Panc1 (cell line): ENCODE results near the gene PTK7. TPM values are rescaled to one million over a fixed set of nuclear protein-coding genes. Genes with fewer than 3 reads are reported as not detected.

Experiments used
- ATAC-seq: fragments of 200-7000 bp; cut with Tn5 transposase; 2 replicates; pipeline ENCODE4 v1.9.1; 2020; ENCODE audit warnings: mild to moderate bottlenecking, moderate library complexity
- BruUV-seq: library from RNA; stranded (reverse); fragments of 400-500 nt; replicated peaks from 2 replicates; lab custom pipeline; 2021; lab: Mats Ljungman, UMichigan
- CTCF ChIA-PET: fragments of 300-600 bp; sonication (Branson Sonifier 250); formaldehyde crosslinking; loops from one replicate; lab custom pipeline; 2022; ENCODE audit warnings: antibody characterized with exemption; lab: Charles Lee
- POLR2A ChIA-PET: fragments of 300-600 bp; sonication (Branson Sonifier 250); formaldehyde crosslinking; loops from one replicate; lab custom pipeline; 2022; ENCODE audit warnings: antibody characterized with exemption; lab: Charles Lee
- DNase-seq: peaks from one replicate; pipeline ENCODE4 v3.0.0-alpha.2; 2010; ENCODE audit warnings: low read depth, low spot score
- H3K27ac ChIP-seq: 2 replicates; pipeline ENCODE4 v1.5.1; 2011; ENCODE audit warnings: mild to moderate bottlenecking, low read length, inconsistent platforms
- H3K27me3 ChIP-seq: fragments of 200-500 bp; sonication (Bioruptor generic); 2 replicates; pipeline ENCODE4 v1.6.0; 2014; ENCODE audit warnings: low read length, inconsistent platforms; ENCODE audit not compliant: control insufficient read depth, insufficient read depth
- H3K36me3 ChIP-seq: fragments of 200-500 bp; sonication (Bioruptor generic); 2 replicates; pipeline ENCODE4 v1.5.1; 2014; ENCODE audit warnings: inconsistent platforms, mild to moderate bottlenecking, low read length, moderate library complexity; ENCODE audit not compliant: control insufficient read depth, insufficient read depth
- H3K4me1 ChIP-seq: 2 replicates; pipeline ENCODE4 v1.5.1; 2011; ENCODE audit warnings: inconsistent platforms, mild to moderate bottlenecking, low read length, moderate library complexity; ENCODE audit not compliant: control insufficient read depth, insufficient read depth
- H3K4me3 ChIP-seq, 2 experiments: 2 replicates each; pipeline ENCODE4 v1.5.1; 2011 to 2012; ENCODE audit warnings: low read depth in 2 of 2, low read length in 2 of 2, mild to moderate bottlenecking in 2 of 2, inconsistent platforms in 1 of 2, moderate library complexity in 1 of 2
- H3K9me3 ChIP-seq: fragments of 200-500 bp; sonication (Bioruptor generic); 2 replicates; pipeline ENCODE4 v1.5.1; 2014; ENCODE audit warnings: low read depth, mild to moderate bottlenecking, inconsistent platforms, low read length, moderate library complexity; ENCODE audit not compliant: control insufficient read depth, insufficient read depth
- CTCF ChIP-seq: fragments of 450-650 bp; IDR thresholded peaks from 2 replicates; pipeline ENCODE4 v1.5.1; 2017; ENCODE audit warnings: mild to moderate bottlenecking
- POLR2AphosphoS5 ChIP-seq: IDR thresholded peaks from 2 replicates; pipeline ENCODE4 v1.6.1; 2012; ENCODE audit warnings: mild to moderate bottlenecking, low read depth, low read length, moderate library complexity
- SIN3A ChIP-seq: IDR thresholded peaks from 2 replicates; pipeline ENCODE4 v1.6.1; 2012; ENCODE audit warnings: low read depth, mild to moderate bottlenecking, low read length, moderate library complexity, borderline replicate concordance; ENCODE audit not compliant: insufficient read depth
- TCF7L2 ChIP-seq: IDR thresholded peaks from 2 replicates; pipeline ENCODE4 v1.6.1; 2011; ENCODE audit warnings: mild to moderate bottlenecking, low read depth, low read length, inconsistent platforms
- in situ Hi-C: cut with HindIII; loops from 2 replicates; pipeline ENCODE4 v1.10.0; 2016; ENCODE audit warnings: low sequenced_read_pairs, low pct_unique_long_range_greater_than_20kb
- intact Hi-C: fragments of 100-400 bp; cut with micrococcal nuclease; formaldehyde crosslinking; loops from one replicate; pipeline ENCODE4 v1.10.0; 2022; ENCODE audit not compliant: unreplicated experiment
- total RNA-seq: library from RNA; stranded (reverse); gene quantifications from one replicate; pipeline ENCODE4 v1.2.1, GENCODE V29; 2021; ENCODE audit not compliant: unreplicated experiment
- TF ChIP-seq, protein P1 (sequence below), 2 experiments: IDR thresholded peaks; 2 replicates each; pipeline ENCODE4 v1.6.1; 2011 to 2012; ENCODE audit warnings: low read depth in 2 of 2, control low read depth in 1 of 2, low read length in 1 of 2, mild to moderate bottlenecking in 1 of 2, moderate library complexity in 1 of 2; ENCODE audit not compliant: insufficient read depth in 1 of 2

The PTK7 gene
- total RNA-seq, 1 experiment from 2014 or later: 240 TPM

- BruUV-seq: no TSS peak
- ChIA-PET POLR2A (interaction anchor here (0.5 kb wide), 1 partner anchor 213 kb away, joined by 7 read pairs; the partner anchor contains the start of gene CNPY3), CTCF (interaction anchor here (0.6 kb wide), 1 partner anchor 213 kb away, joined by 9 read pairs; the partner anchor contains the start of gene CNPY3)
- DNase-seq (no peak), ATAC-seq (no peak)
- intact Hi-C loops: loop anchor here (5.0 to 10.0 kb wide), 3 partner anchors 65 to 397 kb away; partner anchors contain the start of genes PTK7 and TBCC
- no peak overlapping the region for H3K27ac ChIP-seq
- in situ Hi-C loops: no loop called here
- no peaks in the 10 kb centered on the region for H3K36me3 ChIP-seq
- no peaks in the 10 kb centered on the region for H3K27me3 ChIP-seq
- no peak overlapping the region for H3K4me3 ChIP-seq
- peaks cover 17% of the 10 kb centered on the region for H3K4me1 ChIP-seq
- no peaks in the 10 kb centered on the region for H3K9me3 ChIP-seq
- TF ChIP-seq, protein P1, sequence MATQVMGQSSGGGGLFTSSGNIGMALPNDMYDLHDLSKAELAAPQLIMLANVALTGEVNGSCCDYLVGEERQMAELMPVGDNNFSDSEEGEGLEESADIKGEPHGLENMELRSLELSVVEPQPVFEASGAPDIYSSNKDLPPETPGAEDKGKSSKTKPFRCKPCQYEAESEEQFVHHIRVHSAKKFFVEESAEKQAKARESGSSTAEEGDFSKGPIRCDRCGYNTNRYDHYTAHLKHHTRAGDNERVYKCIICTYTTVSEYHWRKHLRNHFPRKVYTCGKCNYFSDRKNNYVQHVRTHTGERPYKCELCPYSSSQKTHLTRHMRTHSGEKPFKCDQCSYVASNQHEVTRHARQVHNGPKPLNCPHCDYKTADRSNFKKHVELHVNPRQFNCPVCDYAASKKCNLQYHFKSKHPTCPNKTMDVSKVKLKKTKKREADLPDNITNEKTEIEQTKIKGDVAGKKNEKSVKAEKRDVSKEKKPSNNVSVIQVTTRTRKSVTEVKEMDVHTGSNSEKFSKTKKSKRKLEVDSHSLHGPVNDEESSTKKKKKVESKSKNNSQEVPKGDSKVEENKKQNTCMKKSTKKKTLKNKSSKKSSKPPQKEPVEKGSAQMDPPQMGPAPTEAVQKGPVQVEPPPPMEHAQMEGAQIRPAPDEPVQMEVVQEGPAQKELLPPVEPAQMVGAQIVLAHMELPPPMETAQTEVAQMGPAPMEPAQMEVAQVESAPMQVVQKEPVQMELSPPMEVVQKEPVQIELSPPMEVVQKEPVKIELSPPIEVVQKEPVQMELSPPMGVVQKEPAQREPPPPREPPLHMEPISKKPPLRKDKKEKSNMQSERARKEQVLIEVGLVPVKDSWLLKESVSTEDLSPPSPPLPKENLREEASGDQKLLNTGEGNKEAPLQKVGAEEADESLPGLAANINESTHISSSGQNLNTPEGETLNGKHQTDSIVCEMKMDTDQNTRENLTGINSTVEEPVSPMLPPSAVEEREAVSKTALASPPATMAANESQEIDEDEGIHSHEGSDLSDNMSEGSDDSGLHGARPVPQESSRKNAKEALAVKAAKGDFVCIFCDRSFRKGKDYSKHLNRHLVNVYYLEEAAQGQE (IDR thresholded peaks at IDR 0.05; ENCODE audit: insufficient read depth in 1 of 2, low read depth in 2 of 2, low read length in 1 of 2): no peak
- TF ChIP-seq CTCF (no peak), SIN3A (no peak)
Observed at GRCh38 chr6:43142101-43142500, 66.0 kb downstream of the PTK7 start.

DNA sequence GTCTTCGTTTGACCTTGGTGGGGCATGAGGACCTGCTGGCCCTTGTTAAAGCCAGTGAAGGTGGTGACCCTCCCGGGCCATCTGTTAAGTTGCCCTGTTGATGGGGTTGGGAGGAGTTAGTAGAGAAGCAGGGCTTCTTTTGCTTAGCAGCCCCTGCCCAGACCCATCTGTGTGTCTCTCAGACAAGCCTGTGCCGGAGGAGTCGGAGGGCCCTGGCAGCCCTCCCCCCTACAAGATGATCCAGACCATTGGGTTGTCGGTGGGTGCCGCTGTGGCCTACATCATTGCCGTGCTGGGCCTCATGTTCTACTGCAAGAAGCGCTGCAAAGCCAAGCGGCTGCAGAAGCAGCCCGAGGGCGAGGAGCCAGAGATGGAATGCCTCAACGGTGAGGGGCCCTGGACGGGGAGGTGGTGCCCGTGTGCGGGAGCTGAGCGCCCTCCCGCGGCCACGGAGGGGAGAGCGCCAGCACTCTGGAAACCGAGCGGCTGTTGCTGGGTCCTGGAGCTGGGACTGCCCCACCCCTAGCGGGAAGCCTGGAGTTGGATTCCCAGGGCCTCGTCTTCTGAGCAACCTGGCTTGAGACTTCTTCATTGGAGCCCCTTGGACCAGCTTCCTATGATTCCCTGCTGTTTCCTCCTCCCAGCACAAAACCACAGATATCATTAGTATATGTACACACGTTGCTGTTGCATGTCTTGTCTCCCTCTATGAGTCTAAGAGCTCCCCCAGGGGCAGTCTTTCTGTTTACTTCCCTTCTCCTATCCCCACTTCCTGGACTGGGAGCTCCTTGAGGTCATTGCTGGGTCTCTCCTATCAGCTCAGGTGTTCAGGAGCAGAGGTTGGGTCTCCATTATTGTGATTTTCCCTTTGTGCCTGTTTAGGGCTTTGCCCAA lies 67.4 kb downstream of the PTK7 start:
- DNase-seq: no peak
- Histone ChIP-seq H3K27ac (peak overlapping the region; percentile 60), H3K27me3 (no peaks in the 10 kb centered on the region), H3K4me3 (no peak overlapping the region), H3K9me3 (no peaks in the 10 kb centered on the region), H3K4me1 (peaks cover 17% of the 10 kb centered on the region), H3K36me3 (no peaks in the 10 kb centered on the region)
- ATAC-seq: peak; percentile 97
- BruUV-seq: no TSS peak
- in situ Hi-C loops: no loop called here
- intact Hi-C loops: loop anchor here (5.0 to 10.0 kb wide), 3 partner anchors 66 to 399 kb away; partner anchors contain the start of genes PTK7 and TBCC
- POLR2A ChIA-PET: no interaction called here
- TF ChIP-seq SIN3A (no peak), CTCF (peak; percentile 97), TCF7L2 (no peak), POLR2AphosphoS5 (no peak; the same call in 1 of the 2 replicates)
- CTCF ChIA-PET: interaction anchor here (0.5 to 1.2 kb wide), 8 partner anchors 15 to 160 kb away, joined by 3 to 6 read pairs (median 3); no protein-coding TSS in a partner anchor
